ENCODE data around the gene P2RX5.

DNA sequence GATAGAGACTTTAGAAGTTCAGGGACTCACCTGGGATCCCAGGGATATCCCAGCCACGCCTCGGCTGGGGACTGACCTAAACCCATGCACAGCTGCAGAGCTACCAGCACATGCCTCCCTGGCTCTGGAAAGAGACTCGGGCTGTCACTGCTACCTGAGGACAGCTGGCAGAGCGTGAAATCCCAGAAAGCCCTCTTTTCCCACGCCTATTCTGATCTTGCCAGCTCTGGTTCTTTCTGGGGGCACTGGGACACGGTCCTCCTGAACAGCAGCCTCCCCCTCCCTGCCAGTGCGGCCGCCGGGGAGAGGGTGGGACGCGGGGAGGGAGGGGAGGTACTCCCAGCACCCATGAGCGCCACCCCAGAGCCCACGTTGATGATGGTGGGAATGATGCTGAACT is 10.8 kb downstream of the P2RX5 start:
- TF ChIP-seq, protein P1, sequence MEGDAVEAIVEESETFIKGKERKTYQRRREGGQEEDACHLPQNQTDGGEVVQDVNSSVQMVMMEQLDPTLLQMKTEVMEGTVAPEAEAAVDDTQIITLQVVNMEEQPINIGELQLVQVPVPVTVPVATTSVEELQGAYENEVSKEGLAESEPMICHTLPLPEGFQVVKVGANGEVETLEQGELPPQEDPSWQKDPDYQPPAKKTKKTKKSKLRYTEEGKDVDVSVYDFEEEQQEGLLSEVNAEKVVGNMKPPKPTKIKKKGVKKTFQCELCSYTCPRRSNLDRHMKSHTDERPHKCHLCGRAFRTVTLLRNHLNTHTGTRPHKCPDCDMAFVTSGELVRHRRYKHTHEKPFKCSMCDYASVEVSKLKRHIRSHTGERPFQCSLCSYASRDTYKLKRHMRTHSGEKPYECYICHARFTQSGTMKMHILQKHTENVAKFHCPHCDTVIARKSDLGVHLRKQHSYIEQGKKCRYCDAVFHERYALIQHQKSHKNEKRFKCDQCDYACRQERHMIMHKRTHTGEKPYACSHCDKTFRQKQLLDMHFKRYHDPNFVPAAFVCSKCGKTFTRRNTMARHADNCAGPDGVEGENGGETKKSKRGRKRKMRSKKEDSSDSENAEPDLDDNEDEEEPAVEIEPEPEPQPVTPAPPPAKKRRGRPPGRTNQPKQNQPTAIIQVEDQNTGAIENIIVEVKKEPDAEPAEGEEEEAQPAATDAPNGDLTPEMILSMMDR (IDR thresholded peaks at IDR 0.05): no peak
- TF ChIP-seq POLR2AphosphoS5 (IDR thresholded peaks at IDR 0.05): no peak

All from prostate gland (tissue), 2 donors.